GM12891 (cell line): ENCODE data around the gene IDH3G.

Source experiments
- PAX5 ChIP-seq: IDR thresholded peaks from 2 replicates; pipeline ENCODE4 v1.6.1; 2011; ENCODE audit warnings: low read length, moderate library complexity, mild to moderate bottlenecking; ENCODE audit not compliant: insufficient read depth, severe bottlenecking
- POLR2A ChIP-seq: IDR thresholded peaks from 2 replicates; pipeline ENCODE4 v1.6.1; 2011; ENCODE audit warnings: low read depth, low read length, control low read depth
- POLR2AphosphoS5 ChIP-seq: IDR thresholded peaks from 2 replicates; pipeline ENCODE4 v1.6.1; 2011; ENCODE audit warnings: low read depth, low read length, control low read depth
- POU2F2 ChIP-seq: IDR thresholded peaks from 2 replicates; pipeline ENCODE4 v1.6.1; 2011; ENCODE audit warnings: low read depth, mild to moderate bottlenecking, control low read depth, low read length, moderate library complexity
- SPI1 ChIP-seq: IDR thresholded peaks from 2 replicates; pipeline ENCODE4 v1.6.1; 2011; ENCODE audit warnings: low read depth, low read length, control low read depth
- TAF1 ChIP-seq: IDR thresholded peaks from 2 replicates; pipeline ENCODE4 v1.6.1; 2011; ENCODE audit warnings: low read depth, low read length, control low read depth

DNA sequence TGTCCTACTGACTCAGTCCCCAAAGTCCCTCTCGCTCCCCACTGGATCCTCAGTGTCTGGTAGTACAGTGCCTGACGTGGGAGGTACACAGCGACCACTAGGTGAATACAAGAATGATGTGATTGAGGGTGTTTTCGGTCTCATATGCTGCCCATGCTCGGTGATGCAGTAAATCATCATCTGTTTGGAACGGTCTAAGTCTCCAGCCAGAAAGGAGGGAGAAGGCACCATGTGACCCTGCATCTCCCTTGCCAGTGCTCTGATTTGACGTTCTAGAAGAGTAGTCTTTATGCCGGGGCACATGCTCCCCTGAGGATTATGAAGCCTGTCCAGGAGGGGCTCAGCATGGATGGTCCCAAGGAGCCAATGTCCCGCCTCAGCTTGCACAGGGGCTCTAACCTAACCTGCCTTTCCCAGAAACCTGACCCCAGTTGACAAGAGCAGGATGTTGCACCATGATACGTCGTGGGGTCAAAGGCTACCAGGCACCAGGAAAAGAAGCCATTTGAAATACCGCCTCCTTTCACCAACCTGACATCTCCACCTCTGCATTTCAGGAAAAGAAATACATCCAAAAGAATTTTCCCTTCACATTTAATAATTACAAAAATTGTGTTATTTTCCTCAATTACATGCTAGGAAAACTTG lies 43.9 kb downstream of the IDH3G start:
- TF ChIP-seq POLR2AphosphoS5 (no peak), POLR2A (no peak), TAF1 (no peak), PAX5 (no peak), SPI1 (no peak), POU2F2 (no peak)
